Measurements from ENCODE around the gene CDC14B.

- TF ChIP-seq CTCF (conservative IDR thresholded peaks at IDR 0.05 in 1 of 2, IDR thresholded peaks at IDR 0.05 in 1 of 2; ENCODE audit: extremely low read depth in 1 of 2, insufficient read depth in 1 of 2, low read depth in 1 of 2, low read length in 2 of 2) (no peak), EZH2 (IDR thresholded peaks at IDR 0.05; ENCODE audit: borderline replicate concordance, low read length) (no peak)
Measured at GRCh38 chr9:96574931-96575351, 44.7 kb downstream of the CDC14B start.
